NCI-H2107 (cell line): ENCODE measurements around the gene TRPM5.

Experiments
- DNase-seq: peaks from one replicate; lab custom pipeline; 2025; lab: John Stamatoyannopoulos, UW

TRPM5 gene

DNA sequence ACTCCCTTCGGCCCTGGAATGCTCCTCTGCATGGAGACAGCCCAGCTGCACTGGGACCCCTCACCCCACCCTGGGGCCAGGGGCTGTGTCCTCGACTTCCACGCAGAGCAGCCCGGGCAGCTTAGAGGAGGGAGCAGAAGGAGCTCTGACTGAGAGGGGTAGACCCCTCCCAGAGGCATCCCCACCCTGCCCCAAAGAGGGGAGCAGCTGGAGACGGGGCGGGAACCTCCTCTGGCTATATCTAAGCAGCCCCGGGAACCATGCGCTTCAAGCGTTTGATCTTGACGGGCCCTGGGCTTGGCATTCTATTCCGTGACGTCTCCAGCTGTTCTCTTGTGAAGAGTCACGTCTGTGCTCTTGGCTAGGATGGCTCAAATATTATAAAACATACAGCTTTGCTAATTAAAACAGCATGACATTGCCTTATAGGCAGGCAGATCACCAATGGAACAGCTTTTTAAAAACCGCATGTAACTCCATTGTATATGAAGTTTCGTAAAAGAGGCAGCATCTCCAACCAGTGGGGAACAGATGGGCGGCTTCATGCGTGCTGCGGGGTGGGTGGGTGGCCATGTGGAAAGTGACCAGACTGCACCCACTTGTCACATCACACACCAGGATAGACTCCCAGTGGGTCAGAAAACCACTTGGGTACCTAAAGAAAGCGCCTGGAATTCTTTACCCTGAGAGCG is 8.2 kb upstream of the TRPM5 start:
- no peak for DNase-seq

GRCh38 chr11:2451916-2452315 is 7.6 kb upstream of the TRPM5 start:
- no peak for DNase-seq

DNA sequence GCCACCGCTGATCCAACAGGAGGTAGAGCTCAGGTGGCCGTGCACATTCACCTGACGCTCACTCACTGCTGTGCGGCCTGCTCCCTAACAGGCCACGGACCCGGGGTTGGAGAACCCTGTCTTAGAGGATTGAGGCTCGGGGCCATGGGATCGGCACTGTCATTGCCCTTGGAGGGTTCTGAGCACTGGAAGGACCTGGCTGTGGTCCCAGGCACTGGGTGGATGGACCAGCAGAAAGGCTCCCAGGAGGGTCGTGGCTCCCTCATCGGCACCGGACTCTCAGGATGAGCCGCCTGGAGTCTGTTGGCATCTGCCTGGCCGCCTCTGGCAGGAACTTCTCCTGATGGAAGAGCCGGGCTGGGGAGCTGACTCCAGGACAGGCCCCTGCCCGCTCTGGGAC is 7.0 kb upstream of the TRPM5 start:
- DNase-seq: no peak

DNA sequence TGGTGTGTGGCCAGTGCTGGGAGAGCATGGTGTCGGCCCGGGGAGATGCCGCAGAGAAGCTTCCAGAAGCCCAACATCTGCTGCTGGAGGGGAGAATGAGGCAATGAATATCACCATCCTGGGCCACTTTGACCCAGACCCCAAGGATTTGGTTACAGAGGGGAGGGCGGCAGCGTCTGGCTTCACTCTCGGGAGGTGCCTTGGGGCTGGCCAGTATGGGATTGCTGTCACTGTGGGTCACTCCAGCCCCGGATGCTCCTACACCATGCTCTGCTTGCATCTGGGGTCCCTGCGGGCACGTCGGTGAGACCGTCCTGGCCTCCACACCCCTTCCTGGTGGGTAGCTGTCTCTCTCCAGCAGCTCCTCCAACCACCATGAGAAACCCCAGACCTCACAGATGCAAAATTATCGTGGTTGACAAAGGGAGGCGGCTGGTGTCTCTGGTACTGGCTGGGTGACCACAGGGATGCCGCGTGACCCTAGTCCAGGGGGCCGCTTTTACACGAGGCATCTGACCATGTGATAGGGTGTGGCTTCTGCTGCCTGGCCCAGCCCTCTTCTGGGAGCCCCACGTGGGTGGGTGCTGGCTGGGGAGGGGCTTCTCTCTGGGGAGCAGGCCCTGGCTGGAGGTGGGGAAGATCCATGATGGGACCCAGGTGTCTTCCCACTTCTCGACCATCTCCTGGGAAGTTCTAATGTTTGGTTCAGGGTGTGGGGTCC is 6.2 kb upstream of the TRPM5 start:
- DNase-seq: no peak

- no peak for DNase-seq
Observed at GRCh38 chr11:2449548-2450320, 5.4 kb upstream of the TRPM5 start.

- DNase-seq: no peak
Observed at GRCh38 chr11:2448661-2449547, 4.6 kb upstream of the TRPM5 start.

- no peak for DNase-seq
Observed at GRCh38 chr11:2447951-2448650, 3.8 kb upstream of the TRPM5 start.

DNA sequence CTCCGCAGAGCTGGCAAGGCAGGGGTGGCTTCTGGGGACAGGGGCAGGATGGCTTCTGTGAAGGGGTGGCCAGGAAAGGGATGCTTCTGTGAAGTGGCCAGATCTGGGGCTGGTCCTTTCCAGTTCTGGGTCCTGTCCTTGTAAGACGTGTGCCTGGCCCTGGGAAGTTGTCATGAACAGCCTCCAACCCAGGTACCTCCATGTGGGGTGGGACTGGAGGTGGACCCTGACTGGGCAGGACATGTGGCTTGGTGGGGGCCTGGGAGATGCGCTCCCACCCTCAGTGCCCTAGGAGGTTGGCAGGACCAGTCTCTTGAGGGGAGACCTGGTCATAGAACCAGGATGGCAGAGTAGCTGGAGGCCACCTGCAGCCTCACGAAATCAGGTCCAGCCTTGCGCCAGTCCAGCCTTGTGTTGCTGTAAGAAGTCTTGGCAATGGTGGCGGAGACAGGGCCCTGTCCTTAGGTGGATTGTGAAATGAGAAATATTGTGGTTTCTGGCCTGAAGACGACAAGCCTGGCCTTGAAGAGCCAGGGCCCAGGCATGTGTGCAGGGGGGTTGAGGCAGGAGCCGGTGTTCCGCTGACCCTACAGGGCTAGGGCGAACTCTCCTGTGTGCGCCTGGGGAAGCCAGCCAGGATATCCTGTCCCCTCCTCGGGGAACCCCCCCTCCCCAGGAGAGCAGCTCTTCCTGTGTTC is 3.1 kb upstream of the TRPM5 start:
- DNase-seq: no peak

DNA sequence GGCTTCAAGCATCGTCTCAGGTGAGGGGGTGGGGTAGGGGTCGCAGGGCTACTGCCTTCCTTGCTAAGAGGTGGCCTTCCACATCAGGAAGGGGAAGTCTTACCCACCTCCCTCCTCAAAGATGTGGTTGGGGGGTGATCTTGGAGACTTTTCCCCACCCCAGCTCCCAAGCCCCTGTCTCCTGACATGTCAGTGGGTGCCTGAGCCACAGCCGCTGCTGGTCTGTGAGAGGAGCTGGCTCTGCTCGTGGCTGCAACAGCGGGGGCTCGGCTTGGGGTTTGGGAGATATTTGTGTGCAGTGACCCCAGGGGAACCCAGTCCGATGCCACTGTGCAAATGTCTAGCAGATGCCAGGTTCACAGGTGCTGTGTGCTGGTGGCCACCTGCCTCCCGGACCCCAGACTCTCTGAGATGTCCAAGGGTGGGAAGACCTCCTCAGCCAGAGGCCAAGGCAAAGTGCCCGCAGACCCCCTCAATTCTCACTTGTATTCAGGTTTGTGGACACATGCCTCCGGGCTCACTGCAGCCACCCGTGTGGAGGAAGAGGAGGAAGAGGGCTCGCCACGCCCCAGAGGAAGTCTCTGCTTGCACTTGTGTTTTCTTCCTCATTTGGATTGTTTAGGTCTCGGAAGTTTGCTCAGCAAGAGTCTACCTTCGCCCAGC is 2.4 kb upstream of the TRPM5 start:
- DNase-seq: no peak

- no peak for DNase-seq
Observed at GRCh38 chr11:2445746-2446551, 1.6 kb upstream of the TRPM5 start.

DNA sequence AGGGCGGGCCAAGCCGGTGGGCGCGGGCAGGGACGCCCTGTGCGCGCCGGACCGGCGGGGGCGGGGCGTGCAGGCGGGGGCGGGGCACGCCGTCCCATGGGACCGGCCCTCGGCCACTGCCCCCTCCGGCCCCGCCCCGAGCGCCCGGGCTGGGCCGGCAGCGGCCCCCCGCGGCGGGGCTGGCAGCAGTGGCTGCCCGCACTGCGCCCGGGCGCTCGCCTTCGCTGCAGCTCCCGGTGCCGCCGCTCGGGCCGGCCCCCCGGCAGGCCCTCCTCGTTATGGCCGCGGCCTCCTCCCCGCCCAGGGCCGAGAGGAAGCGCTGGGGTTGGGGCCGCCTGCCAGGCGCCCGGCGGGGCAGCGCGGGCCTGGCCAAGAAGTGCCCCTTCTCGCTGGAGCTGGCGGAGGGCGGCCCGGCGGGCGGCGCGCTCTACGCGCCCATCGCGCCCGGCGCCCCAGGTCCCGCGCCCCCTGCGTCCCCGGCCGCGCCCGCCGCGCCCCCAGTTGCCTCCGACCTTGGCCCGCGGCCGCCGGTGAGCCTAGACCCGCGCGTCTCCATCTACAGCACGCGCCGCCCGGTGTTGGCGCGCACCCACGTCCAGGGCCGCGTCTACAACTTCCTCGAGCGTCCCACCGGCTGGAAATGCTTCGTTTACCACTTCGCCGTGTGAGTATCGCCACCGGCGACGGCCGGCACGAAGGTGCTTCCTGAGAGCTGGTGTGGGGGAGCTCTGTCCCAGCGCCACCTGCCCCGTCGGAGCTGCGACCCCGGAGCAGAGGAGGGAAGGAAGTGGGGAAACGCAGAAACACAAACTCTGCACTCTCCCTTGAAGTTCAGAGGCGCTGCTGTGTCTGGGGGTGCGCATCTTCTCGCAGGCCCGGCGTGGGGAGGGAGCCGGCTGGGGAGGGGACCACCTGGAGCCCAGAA is 769 bp upstream of the TRPM5 start, which contains the start of gene KCNQ1:
KCNQ1 (plus strand) TSS at position 188 of the 925 bp plus-strand sequence; CDS start at position 279, 91 bp downstream.
- no peak for DNase-seq

- no peak for DNase-seq
Observed at GRCh38 chr11:2443406-2443805, 908 bp downstream of the TRPM5 start.

- DNase-seq: no peak
Observed at GRCh38 chr11:2442589-2442988, 1.7 kb downstream of the TRPM5 start.

GRCh38 chr11:2441171-2441570 is 3.1 kb downstream of the TRPM5 start:
- DNase-seq: no peak

DNA sequence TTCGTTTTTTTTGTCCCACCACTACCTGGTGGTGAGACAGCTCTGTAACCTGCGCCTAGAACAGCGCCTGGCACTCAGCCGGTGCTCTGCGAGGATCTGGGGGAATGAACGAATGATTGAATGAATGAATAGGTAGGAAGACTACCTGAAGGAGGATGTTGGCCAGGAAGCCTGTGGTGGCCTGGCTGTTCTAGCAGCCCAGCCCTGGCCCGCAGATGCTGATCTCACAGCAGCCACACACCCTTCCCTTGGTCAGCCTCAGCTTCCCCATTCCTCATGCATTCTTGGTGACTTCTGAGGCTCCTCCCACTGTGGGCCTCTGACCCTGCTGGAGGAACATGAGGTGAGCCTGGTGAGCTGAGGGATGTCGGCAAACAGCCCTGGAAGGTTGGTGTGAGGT is 3.7 kb downstream of the TRPM5 start:
- no peak for DNase-seq

- DNase-seq: no peak
Observed at GRCh38 chr11:2439820-2440219, 4.5 kb downstream of the TRPM5 start.

GRCh38 chr11:2437516-2437915 is 6.8 kb downstream of the TRPM5 start:
- DNase-seq: no peak

- DNase-seq: no peak
Observed at GRCh38 chr11:2436521-2437031, 7.7 kb downstream of the TRPM5 start.
